ENCODE data around the gene METAP2.

Gene METAP2

DNA sequence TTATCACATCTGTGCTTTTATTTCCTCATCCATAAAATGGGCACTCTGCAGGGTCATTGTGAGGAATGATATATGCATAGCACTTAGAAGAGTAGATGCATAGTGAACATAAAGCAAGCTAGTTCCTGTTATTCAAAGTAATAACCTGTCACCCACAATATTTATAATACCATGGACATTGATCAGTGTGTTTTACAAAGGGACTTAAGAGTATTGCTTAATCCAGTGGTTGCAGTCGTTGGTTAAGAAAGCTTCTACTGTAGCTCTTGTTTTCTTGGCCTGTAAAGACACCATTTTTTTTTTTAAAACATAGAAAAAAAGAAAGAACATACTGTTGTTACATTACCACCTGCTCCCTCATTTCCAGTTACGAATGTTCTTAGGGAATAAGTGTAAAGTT is 13.1 kb downstream of the METAP2 start:
- Histone ChIP-seq H4K20me1 (ENCODE audit: insufficient read depth, low read length) (no peaks in the 10 kb centered on the region), H3K4me1 (ENCODE audit: insufficient read depth, low read length, severe bottlenecking) (no peaks in the 10 kb centered on the region), H3K9ac (ENCODE audit: low read length) (no peak overlapping the region), H3K9me3 (ENCODE audit: low read length) (no peaks in the 10 kb centered on the region), H3K36me3 (ENCODE audit: insufficient read depth, low read length) (peaks cover 77% of the 10 kb centered on the region), H3K27ac (ENCODE audit: low read depth, low read length, poor library complexity, severe bottlenecking) (no peak overlapping the region), H3K4me3 (ENCODE audit: low read depth, low read length, poor library complexity, severe bottlenecking) (no peak overlapping the region), H3K9me2 (ENCODE audit: low read depth, low read length) (no peaks in the 10 kb centered on the region), H3K79me2 (ENCODE audit: insufficient read depth, low read length) (0 out of 2 replicates have a peak, but pooled peaks cover 5% of the 10 kb centered on the region), H2AFZ (ENCODE audit: low read length) (no peak overlapping the region), H3K27me3 (ENCODE audit: insufficient read depth, low read length) (no peaks in the 10 kb centered on the region), H3F3A (ENCODE audit: insufficient read depth, low read length) (no peaks in the 10 kb centered on the region), H3K4me2 (ENCODE audit: low read length) (no peak overlapping the region)
- TF ChIP-seq, protein P1, sequence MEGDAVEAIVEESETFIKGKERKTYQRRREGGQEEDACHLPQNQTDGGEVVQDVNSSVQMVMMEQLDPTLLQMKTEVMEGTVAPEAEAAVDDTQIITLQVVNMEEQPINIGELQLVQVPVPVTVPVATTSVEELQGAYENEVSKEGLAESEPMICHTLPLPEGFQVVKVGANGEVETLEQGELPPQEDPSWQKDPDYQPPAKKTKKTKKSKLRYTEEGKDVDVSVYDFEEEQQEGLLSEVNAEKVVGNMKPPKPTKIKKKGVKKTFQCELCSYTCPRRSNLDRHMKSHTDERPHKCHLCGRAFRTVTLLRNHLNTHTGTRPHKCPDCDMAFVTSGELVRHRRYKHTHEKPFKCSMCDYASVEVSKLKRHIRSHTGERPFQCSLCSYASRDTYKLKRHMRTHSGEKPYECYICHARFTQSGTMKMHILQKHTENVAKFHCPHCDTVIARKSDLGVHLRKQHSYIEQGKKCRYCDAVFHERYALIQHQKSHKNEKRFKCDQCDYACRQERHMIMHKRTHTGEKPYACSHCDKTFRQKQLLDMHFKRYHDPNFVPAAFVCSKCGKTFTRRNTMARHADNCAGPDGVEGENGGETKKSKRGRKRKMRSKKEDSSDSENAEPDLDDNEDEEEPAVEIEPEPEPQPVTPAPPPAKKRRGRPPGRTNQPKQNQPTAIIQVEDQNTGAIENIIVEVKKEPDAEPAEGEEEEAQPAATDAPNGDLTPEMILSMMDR (IDR thresholded peaks at IDR 0.05; ENCODE audit: low read length): no peak
- no peak for TF ChIP-seq EZH2 (IDR thresholded peaks at IDR 0.05; ENCODE audit: borderline replicate concordance, low read length)

DNA sequence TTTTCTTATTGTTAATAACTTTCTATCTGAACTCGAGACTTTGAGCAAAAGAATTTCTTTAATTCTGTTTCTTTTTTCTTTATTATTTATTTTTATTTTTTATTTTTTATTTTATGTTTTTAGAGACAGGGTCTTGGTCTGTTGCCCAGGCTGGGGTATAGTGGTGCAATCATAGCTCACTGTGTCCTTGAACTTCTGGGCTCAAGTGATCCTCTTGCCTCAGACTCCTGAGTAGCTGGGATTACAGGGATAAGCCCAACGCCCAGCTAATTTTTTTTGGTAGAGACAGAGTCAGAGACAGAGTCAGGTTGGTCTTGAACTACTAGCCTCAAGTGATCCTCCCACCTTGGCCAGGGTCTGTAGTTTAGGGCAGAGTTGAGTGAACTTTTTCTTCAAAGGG is 18.5 kb downstream of the METAP2 start:
- peaks cover 87% of the 10 kb centered on the region for H3K36me3 ChIP-seq (ENCODE audit: insufficient read depth, low read length)

DNA sequence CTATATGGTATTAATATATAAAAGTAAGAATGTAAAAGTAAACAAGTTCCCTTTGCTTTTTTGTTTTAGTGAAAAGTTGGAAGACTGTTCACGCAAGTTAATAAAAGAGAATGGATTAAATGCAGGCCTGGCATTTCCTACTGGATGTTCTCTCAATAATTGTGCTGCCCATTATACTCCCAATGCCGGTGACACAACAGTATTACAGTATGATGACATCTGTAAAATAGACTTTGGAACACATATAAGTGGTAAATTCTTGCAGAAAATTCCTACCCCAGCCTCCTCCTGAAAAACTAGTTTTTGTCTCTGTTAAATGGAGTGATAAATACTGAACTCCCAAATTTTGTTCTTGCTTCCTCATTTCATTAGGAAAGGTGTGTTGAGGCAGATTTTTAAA is 20.9 kb downstream of the METAP2 start:
- Histone ChIP-seq H3K4me1 (ENCODE audit: insufficient read depth, low read length, severe bottlenecking) (no peaks in the 10 kb centered on the region), H3K36me3 (ENCODE audit: insufficient read depth, low read length) (peaks cover 87% of the 10 kb centered on the region), H3K4me2 (ENCODE audit: low read length) (no peak overlapping the region), H3K9me3 (ENCODE audit: low read length) (no peaks in the 10 kb centered on the region), H4K20me1 (ENCODE audit: insufficient read depth, low read length) (no peaks in the 10 kb centered on the region), H2AFZ (ENCODE audit: low read length) (no peak overlapping the region), H3F3A (ENCODE audit: insufficient read depth, low read length) (no peaks in the 10 kb centered on the region), H3K27ac (ENCODE audit: low read depth, low read length, poor library complexity, severe bottlenecking) (no peak overlapping the region), H3K9ac (ENCODE audit: low read length) (no peak overlapping the region), H3K9me2 (ENCODE audit: low read depth, low read length) (no peaks in the 10 kb centered on the region), H3K79me2 (ENCODE audit: insufficient read depth, low read length) (no peaks in the 10 kb centered on the region), H3K4me3 (ENCODE audit: low read depth, low read length, poor library complexity, severe bottlenecking) (no peak overlapping the region), H3K27me3 (ENCODE audit: insufficient read depth, low read length) (no peaks in the 10 kb centered on the region)
- no peak for TF ChIP-seq EZH2 (IDR thresholded peaks at IDR 0.05; ENCODE audit: borderline replicate concordance, low read length)
- TF ChIP-seq, protein P1 (IDR thresholded peaks at IDR 0.05; ENCODE audit: low read length): no peak

More for the DNA sequence above, 18.5 kb downstream of the METAP2 start:
- Histone ChIP-seq H3F3A (ENCODE audit: insufficient read depth, low read length) (no peaks in the 10 kb centered on the region), H3K9me3 (ENCODE audit: low read length) (no peaks in the 10 kb centered on the region), H3K9ac (ENCODE audit: low read length) (no peak overlapping the region), H4K20me1 (ENCODE audit: insufficient read depth, low read length) (no peaks in the 10 kb centered on the region), H3K79me2 (ENCODE audit: insufficient read depth, low read length) (no peaks in the 10 kb centered on the region), H3K4me1 (ENCODE audit: insufficient read depth, low read length, severe bottlenecking) (no peaks in the 10 kb centered on the region), H3K9me2 (ENCODE audit: low read depth, low read length) (no peaks in the 10 kb centered on the region), H2AFZ (ENCODE audit: low read length) (no peak overlapping the region), H3K4me3 (ENCODE audit: low read depth, low read length, poor library complexity, severe bottlenecking) (no peak overlapping the region), H3K27me3 (ENCODE audit: insufficient read depth, low read length) (no peaks in the 10 kb centered on the region), H3K27ac (ENCODE audit: low read depth, low read length, poor library complexity, severe bottlenecking) (no peak overlapping the region), H3K4me2 (ENCODE audit: low read length) (no peak overlapping the region)
- TF ChIP-seq, protein P1 (IDR thresholded peaks at IDR 0.05; ENCODE audit: low read length): no peak
- TF ChIP-seq EZH2 (IDR thresholded peaks at IDR 0.05; ENCODE audit: borderline replicate concordance, low read length): no peak
